Activated T-cell treated with anti-CD3 and anti-CD28 coated beads, Interleukin-2, amount 50 U/mL, for 24 hours (primary cell): ENCODE results near the gene RPL19.
"Not testable (repeated sequence)": the region's sequence is repeated elsewhere in the genome, so short reads cannot be mapped to it uniquely, and the experiment has no call there.

Experiments used
- DNase-seq: peaks from one replicate; pipeline ENCODE4 v3.0.0-alpha.2; 2020
- H3K27ac Mint-ChIP-seq: 2 replicates; pipeline ENCODE4 v1.8.0; 2020; ENCODE audit warnings: mild to moderate bottlenecking, mixed read lengths
- H3K27me3 Mint-ChIP-seq: 2 replicates; pipeline ENCODE4 v1.8.0; 2020; ENCODE audit warnings: mixed read lengths
- H3K36me3 Mint-ChIP-seq: 2 replicates; pipeline ENCODE4 v1.8.0; 2020; ENCODE audit warnings: low read depth, mixed read lengths
- H3K4me1 Mint-ChIP-seq: 2 replicates; pipeline ENCODE4 v1.8.0; 2020; ENCODE audit warnings: low read depth, mixed read lengths
- H3K4me3 Mint-ChIP-seq: 2 replicates; pipeline ENCODE4 v1.8.0; 2020; ENCODE audit warnings: mild to moderate bottlenecking, moderate library complexity, mixed read lengths
- H3K9me3 Mint-ChIP-seq: 2 replicates; pipeline ENCODE4 v1.8.0; 2020; ENCODE audit warnings: mixed read lengths

Gene RPL19

GRCh38 chr17:39166437-39167335, 33.4 kb upstream of the RPL19 start:
- no peak for DNase-seq
- H3K36me3 Mint-ChIP-seq: no peaks in the 10 kb centered on the region
- H3K9me3 Mint-ChIP-seq: peaks cover 6% of the 10 kb centered on the region
- H3K4me3 Mint-ChIP-seq: no peak overlapping the region
- no peak overlapping the region for H3K27ac Mint-ChIP-seq
- H3K27me3 Mint-ChIP-seq: peaks cover 39% of the 10 kb centered on the region
- peaks cover 19% of the 10 kb centered on the region for H3K4me1 Mint-ChIP-seq

DNA sequence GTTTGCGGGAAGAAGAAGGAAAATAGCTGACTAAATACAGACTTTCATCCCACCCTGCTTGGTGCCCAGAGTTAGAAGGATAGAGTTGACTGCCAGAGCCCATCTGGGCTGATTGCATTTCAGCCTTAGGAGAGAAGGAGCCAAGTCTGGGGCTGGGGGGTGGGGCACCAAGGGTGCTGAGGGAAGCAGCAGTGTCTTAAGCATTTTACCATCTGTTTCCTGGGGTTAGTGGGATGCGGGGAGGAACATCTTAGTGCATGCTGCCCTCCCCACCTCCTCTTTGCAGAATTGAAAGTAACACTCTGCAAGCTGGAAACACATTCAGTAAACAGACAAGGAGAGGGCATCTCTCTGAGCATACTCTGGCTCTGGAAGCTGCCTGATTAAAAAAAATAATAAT, 32.6 kb upstream of the RPL19 start:
- Mint-ChIP-seq H3K36me3 (no peaks in the 10 kb centered on the region), H3K27ac (no peak overlapping the region), H3K9me3 (peaks cover 6% of the 10 kb centered on the region), H3K4me3 (no peak overlapping the region), H3K4me1 (peaks cover 19% of the 10 kb centered on the region), H3K27me3 (peaks cover 39% of the 10 kb centered on the region)
- no peak for DNase-seq

- Mint-ChIP-seq H3K27me3 (peaks cover 39% of the 10 kb centered on the region), H3K4me1 (peaks cover 24% of the 10 kb centered on the region)
- not testable (repeated sequence) for H3K4me3 Mint-ChIP-seq, H3K27ac Mint-ChIP-seq, DNase-seq, H3K9me3 Mint-ChIP-seq, H3K36me3 Mint-ChIP-seq
Observed at GRCh38 chr17:39168503-39168902, 31.6 kb upstream of the RPL19 start.

DNA sequence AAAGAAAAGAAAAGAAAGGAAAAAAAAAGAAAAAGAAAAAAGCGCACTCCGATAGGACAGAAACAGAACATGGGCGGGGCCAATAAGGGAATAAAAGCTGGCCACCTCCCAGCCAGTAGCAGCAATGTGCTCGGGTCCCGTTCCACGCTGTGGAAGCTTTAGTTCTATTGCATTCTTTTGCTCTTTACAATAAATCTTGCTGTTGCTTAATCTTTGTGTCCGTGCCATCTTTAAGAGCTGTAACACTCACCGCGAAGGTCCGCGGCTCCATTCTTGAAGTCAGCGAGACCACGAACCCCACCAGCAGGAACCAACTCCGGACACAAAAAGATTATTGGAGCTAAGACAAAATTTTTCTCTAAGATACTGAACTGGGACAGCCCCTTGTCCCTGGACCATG, 31.0 kb upstream of the RPL19 start:
- peaks cover 37% of the 10 kb centered on the region for H3K27me3 Mint-ChIP-seq
- no peak for DNase-seq
- H3K9me3 Mint-ChIP-seq: peaks cover 6% of the 10 kb centered on the region
- peaks cover 23% of the 10 kb centered on the region for H3K4me1 Mint-ChIP-seq
- no peak overlapping the region for H3K27ac Mint-ChIP-seq
- H3K36me3 Mint-ChIP-seq: no peaks in the 10 kb centered on the region
- H3K4me3 Mint-ChIP-seq: no peak overlapping the region

DNA sequence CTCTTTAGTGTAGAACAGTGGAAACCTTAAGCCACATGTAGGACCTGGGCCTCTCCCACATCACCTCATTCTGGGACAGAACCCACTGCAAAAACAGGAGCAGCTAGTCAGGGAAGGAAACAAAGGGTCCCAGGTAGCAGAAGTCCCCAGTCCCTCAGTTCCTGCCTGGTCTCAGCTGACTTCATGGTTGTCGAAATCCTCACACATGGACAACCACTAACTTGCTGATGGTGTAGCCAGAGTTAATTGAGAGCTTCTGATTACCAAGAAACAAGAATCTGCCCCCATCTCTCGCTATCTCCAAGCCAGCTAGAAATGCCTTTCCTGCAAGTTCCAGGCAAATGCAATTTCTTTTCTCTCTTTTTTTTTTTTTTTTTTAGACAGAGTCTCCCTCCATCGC, 30.6 kb upstream of the RPL19 start:
- Mint-ChIP-seq H3K9me3 (peaks cover 6% of the 10 kb centered on the region), H3K36me3 (no peaks in the 10 kb centered on the region), H3K4me3 (no peak overlapping the region), H3K27me3 (peaks cover 36% of the 10 kb centered on the region), H3K4me1 (peaks cover 21% of the 10 kb centered on the region), H3K27ac (no peak overlapping the region)
- no peak for DNase-seq

DNA sequence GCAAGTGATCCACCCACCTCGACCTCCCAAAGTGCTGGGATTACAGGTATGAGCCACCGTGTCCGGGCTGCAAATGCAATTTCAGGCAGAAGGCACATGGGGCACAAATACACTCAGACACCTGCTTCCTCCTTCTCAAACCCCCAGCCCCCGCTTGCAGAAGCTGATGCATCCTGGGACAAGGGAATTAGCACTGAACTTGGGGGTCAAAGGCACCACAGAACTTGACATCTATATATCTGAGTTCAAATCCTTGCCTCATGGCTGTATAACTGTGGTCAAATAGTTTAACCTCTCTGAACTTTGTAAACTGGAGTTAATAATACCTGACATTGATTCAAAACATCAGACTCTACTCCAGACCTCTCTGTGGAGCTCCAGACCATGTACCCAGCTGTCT, 30.0 kb upstream of the RPL19 start:
- H3K36me3 Mint-ChIP-seq: peaks cover 2% of the 10 kb centered on the region
- H3K27ac Mint-ChIP-seq: no peak overlapping the region
- no peak overlapping the region for H3K4me3 Mint-ChIP-seq
- peaks cover 30% of the 10 kb centered on the region for H3K27me3 Mint-ChIP-seq
- H3K9me3 Mint-ChIP-seq: peaks cover 6% of the 10 kb centered on the region
- peaks cover 19% of the 10 kb centered on the region for H3K4me1 Mint-ChIP-seq
- no peak for DNase-seq

GRCh38 chr17:39170558-39170957, 29.5 kb upstream of the RPL19 start:
- Mint-ChIP-seq H3K9me3 (peaks cover 6% of the 10 kb centered on the region), H3K4me1 (peaks cover 18% of the 10 kb centered on the region), H3K36me3 (peaks cover 7% of the 10 kb centered on the region), H3K4me3 (no peak overlapping the region), H3K27me3 (peaks cover 28% of the 10 kb centered on the region), H3K27ac (no peak overlapping the region)
- DNase-seq: no peak

DNA sequence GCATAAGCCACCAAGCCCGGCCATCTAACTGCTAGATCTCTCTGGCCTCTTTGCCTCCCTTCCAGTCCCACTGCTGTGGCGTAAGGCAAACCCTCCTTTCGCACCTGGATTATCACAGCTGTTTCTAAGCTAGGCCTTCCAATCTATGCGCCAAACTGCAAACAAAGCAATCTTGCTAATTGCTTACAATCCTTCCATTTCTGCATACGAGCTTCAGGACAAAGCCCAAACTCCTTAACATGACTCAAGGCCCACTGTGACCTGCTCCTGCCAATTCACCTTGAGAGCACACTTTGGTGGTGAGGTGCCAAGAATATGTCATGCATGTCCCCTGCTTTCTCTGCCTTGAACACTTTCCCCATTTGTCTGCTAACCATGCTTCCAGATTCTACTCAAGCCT, 28.1 kb upstream of the RPL19 start:
- Mint-ChIP-seq H3K4me1 (peaks cover 18% of the 10 kb centered on the region), H3K27ac (no peak overlapping the region), H3K36me3 (peaks cover 20% of the 10 kb centered on the region), H3K9me3 (peaks cover 6% of the 10 kb centered on the region), H3K27me3 (peaks cover 15% of the 10 kb centered on the region), H3K4me3 (no peak overlapping the region)
- DNase-seq: no peak

DNA sequence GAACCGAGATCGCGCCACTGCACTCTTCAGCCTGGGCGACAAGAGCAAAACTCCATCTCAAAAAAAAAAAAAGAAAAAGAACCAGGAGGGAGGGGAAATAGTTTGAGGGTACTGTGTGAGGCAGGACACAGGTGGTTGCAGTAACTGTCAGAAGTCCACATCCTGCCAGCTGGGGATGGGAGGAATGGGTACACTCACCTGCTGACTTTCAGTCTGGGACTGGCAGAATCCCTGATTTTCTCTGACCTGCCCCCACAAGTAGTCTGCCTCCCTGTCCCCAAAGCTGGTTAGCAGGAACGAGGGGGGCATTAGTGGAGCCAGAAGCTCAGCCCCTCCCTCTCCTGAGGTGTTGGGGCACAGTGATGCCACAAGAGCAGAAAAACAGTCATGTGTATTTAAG, 27.0 kb upstream of the RPL19 start:
- DNase-seq: no peak
- peaks cover 32% of the 10 kb centered on the region for H3K36me3 Mint-ChIP-seq
- H3K27ac Mint-ChIP-seq: no peak overlapping the region
- H3K9me3 Mint-ChIP-seq: peaks cover 6% of the 10 kb centered on the region
- peaks cover 9% of the 10 kb centered on the region for H3K4me1 Mint-ChIP-seq
- no peak overlapping the region for H3K4me3 Mint-ChIP-seq
- peaks cover 10% of the 10 kb centered on the region for H3K27me3 Mint-ChIP-seq

DNA sequence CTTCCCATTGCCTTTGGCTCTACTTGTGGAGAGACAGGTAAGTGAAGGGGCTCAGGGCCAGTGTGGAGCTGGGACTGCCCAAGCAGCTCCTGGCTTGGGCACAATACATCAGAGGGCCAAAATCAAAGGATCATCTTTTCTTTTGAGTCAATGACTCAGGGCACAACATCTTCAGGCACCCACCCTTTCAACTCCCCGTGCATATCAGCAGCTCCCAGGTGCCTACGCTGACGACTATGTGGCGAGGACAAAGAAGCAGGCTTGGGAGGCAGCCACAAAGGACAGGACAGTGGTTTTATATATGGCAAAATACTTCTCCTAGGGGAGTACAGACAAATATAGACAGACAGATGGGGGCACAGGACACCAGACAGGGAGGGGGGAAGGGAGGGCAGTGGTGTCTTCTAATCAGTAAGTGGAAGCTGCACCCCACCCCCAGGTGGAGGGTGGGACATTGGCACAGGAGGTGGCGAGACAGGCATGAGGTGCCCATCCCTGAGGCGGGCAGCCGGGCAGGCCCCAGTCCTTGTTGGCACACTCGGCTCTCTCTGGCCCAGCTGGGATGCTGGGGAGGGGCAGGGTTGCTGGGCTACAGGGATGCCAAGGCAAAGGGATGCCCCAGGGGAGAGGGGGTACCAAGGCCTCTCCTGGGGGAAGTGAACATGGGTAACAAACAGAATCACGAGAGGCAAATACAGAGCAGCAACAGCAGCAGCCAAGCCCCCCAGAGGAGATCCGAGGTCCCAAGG, 26.4 kb upstream of the RPL19 start:
- Mint-ChIP-seq H3K9me3 (peaks cover 3% of the 10 kb centered on the region), H3K4me3 (no peak overlapping the region), H3K27ac (no peak overlapping the region), H3K36me3 (peaks cover 36% of the 10 kb centered on the region), H3K27me3 (peaks cover 7% of the 10 kb centered on the region), H3K4me1 (peaks cover 9% of the 10 kb centered on the region)
- no peak for DNase-seq

- Mint-ChIP-seq H3K27me3 (peaks cover 2% of the 10 kb centered on the region), H3K4me3 (no peak overlapping the region), H3K27ac (no peak overlapping the region), H3K9me3 (no peaks in the 10 kb centered on the region), H3K4me1 (peaks cover 9% of the 10 kb centered on the region), H3K36me3 (peaks cover 43% of the 10 kb centered on the region)
- DNase-seq: peak; percentile 79
Observed at GRCh38 chr17:39174920-39175694, 25.0 kb upstream of the RPL19 start.

DNA sequence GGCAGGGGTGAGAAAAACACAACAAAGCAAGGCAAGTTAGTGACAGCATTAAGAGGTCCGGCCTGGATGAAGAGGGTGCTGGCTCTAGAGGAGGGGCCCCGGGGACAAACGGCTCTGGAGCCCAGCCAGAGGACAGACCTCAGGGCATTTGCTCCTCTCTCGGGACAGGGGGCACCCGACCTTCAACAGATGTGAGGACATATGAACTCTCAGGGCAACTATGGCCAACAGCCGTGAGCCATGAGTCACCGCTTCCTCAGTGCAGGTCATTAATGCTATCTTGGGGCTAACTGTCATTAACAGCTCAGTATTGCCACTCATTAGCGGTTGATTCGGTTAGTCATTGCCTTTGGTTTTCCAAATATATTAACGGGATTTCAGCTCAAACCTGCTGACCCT, 24.4 kb upstream of the RPL19 start:
- peaks cover 9% of the 10 kb centered on the region for H3K4me1 Mint-ChIP-seq
- no peak for DNase-seq
- peaks cover 43% of the 10 kb centered on the region for H3K36me3 Mint-ChIP-seq
- no peaks in the 10 kb centered on the region for H3K9me3 Mint-ChIP-seq
- H3K4me3 Mint-ChIP-seq: no peak overlapping the region
- no peaks in the 10 kb centered on the region for H3K27me3 Mint-ChIP-seq
- H3K27ac Mint-ChIP-seq: no peak overlapping the region

DNA sequence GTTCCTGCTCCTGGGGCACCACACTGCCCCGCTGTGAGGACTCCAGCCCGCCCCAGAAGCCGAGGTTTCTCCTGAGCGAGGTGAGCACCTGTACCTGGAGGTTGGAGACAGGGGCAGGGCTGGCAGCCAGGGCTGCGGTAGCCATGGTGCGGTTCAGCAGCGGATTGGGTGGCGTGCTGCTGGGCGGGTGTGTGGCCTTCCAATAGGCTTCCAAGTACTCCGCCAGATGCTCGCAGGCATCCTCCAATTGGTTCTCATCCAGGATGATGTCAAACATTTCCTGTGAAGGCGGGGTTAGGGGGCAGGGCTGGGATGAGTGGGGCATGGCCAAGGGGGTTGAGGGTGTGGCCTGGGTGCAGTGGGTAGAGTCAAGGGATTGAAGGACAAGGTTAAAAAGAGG, 22.8 kb upstream of the RPL19 start:
- Mint-ChIP-seq H3K9me3 (no peaks in the 10 kb centered on the region), H3K27me3 (no peaks in the 10 kb centered on the region), H3K4me1 (peaks cover 9% of the 10 kb centered on the region), H3K27ac (no peak overlapping the region), H3K36me3 (peaks cover 52% of the 10 kb centered on the region), H3K4me3 (no peak overlapping the region)
- no peak for DNase-seq

DNA sequence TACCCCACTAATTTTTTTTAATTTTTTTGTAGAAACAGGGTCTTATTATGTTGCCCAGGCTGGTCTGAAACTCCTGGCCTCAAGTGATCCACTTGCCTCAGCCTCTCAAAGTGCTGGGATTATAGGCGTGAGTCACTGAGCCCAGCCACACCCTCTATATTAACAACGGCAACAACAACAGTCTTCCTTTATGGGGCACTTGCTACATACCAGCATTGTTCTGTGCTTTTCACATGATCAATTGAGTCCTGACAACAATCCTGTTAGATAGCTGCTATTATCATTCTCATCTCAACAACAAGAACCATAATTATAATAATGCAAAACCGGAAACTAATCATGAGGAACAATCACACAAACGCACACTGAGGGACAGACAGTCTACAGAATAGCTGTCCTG, 21.5 kb upstream of the RPL19 start:
- peaks cover 4% of the 10 kb centered on the region for H3K4me1 Mint-ChIP-seq
- no peak overlapping the region for H3K27ac Mint-ChIP-seq
- peaks cover 62% of the 10 kb centered on the region for H3K36me3 Mint-ChIP-seq
- no peaks in the 10 kb centered on the region for H3K9me3 Mint-ChIP-seq
- H3K4me3 Mint-ChIP-seq: no peak overlapping the region
- no peak for DNase-seq
- H3K27me3 Mint-ChIP-seq: no peaks in the 10 kb centered on the region
